Gastrocnemius medialis (tissue), 4 donors: ENCODE measurements around the gene SMAD3.

ENCODE experiments used
- POLR2A ChIP-seq, 2 donors: fragments of 450-650 bp; IDR thresholded peaks; one replicate each; pipeline ENCODE4 v1.6.1; 2017; ENCODE audit warnings: antibody characterized with exemption in 2 of 2, mild to moderate bottlenecking in 2 of 2, moderate library complexity in 2 of 2
- TF ChIP-seq, protein P1 (sequence below), 5 experiments: fragments of 450-650 bp in 3 of 5; fragments of 200-600 bp in 2 of 5; sonication (generic) in 2 of 5; IDR thresholded peaks in 4 of 5; conservative IDR thresholded peaks in 1 of 5; 1 replicate in 4 of 5; 2 replicates in 1 of 5; pipeline ENCODE4 v1.5.1; 2016 to 2019; ENCODE audit warnings: antibody characterized with exemption in 5 of 5, mild to moderate bottlenecking in 3 of 5, moderate library complexity in 3 of 5

DNA sequence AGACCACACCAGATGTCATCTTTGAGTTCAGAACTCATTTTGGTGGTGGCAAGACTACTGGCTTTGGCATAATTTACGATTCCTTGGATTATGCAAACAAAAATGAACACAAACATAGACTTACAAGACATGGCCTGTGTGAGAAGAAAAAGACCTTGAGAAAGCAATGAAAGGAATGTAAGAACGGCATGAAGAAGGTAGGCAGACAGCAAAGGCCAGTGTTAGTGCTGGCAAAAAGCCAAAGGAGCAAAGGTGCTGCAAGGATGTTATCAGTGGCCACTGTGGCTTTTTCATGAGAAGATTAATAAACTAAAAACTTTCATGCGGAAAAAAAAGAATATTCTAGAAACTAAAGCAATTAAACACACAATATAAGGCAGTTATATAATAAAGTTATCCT lies 167.2 kb downstream of the SMAD3 start:
- TF ChIP-seq, protein P1, sequence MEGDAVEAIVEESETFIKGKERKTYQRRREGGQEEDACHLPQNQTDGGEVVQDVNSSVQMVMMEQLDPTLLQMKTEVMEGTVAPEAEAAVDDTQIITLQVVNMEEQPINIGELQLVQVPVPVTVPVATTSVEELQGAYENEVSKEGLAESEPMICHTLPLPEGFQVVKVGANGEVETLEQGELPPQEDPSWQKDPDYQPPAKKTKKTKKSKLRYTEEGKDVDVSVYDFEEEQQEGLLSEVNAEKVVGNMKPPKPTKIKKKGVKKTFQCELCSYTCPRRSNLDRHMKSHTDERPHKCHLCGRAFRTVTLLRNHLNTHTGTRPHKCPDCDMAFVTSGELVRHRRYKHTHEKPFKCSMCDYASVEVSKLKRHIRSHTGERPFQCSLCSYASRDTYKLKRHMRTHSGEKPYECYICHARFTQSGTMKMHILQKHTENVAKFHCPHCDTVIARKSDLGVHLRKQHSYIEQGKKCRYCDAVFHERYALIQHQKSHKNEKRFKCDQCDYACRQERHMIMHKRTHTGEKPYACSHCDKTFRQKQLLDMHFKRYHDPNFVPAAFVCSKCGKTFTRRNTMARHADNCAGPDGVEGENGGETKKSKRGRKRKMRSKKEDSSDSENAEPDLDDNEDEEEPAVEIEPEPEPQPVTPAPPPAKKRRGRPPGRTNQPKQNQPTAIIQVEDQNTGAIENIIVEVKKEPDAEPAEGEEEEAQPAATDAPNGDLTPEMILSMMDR (IDR thresholded peaks at IDR 0.05 in 4 of 5, conservative IDR thresholded peaks at IDR 0.05 in 1 of 5) = no peak
- no peak for TF ChIP-seq POLR2A (IDR thresholded peaks at IDR 0.05)
